GM18951 (cell line): ENCODE measurements around the gene TGFBR3.
"Not testable (repeated sequence)": the region's sequence is repeated elsewhere in the genome, so short reads cannot be mapped to it uniquely, and the experiment has no call there.

Experiments
- POLR2A ChIP-seq: IDR thresholded peaks from 4 replicates; pipeline ENCODE4 v1.6.1; 2011; ENCODE audit warnings: mild to moderate bottlenecking; ENCODE audit not compliant: insufficient read length, insufficient read depth; ENCODE audit errors: extremely low read depth
- in situ Hi-C: fragments of 300-500 bp; cut with MboI; formaldehyde crosslinking; loops from one replicate; pipeline ENCODE4 v1.12.0; 2022; ENCODE audit warnings: low sequenced_read_pairs, mixed read lengths, inconsistent platforms; ENCODE audit not compliant: unreplicated experiment

The TGFBR3 gene

DNA sequence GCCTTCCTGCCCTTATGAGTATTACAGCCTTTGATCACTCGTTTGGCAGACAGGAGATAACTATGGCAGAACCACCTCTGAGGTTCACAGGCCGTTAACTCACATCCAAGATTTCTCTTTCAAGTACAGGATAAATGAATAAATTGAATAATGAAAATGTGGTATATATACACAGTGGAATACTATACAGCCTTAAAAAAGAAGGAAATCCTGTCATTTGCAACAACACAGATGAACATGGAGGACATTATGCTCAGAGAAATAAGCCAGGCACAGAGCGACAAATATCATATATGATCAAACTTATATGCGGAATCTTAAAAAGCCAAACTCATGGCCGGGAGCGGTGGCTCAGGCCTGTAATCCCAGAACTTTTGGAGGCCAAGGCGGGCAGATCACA lies 32.6 kb downstream of the TGFBR3 start:
- TF ChIP-seq POLR2A = no peak
- in situ Hi-C loops = no loop called here

GRCh38 chr1:91852011-91852410 lies 33.9 kb downstream of the TGFBR3 start:
- in situ Hi-C loops = not testable (repeated sequence)

GRCh38 chr1:91851130-91852010 lies 34.6 kb downstream of the TGFBR3 start:
- in situ Hi-C loops = no loop called here
- TF ChIP-seq POLR2A = no peak

DNA sequence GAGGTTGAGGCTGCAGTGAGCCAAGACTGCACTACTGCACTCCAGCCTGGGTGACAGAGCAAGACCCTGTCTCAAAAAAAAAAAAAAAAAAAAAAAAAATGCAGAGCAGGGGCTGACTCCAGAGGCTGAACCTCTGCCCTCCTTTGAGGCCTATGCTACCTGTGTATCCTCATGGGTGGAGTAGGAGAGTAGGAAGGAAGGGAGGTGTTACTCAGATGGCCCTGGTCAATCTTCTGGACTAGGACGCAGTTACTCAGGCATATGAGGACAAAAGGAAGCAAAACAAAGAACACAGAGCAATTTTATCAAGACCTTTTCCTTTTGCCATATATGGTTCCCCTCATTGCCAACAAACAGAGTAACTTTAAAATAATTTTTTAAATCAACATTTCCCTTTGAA lies 35.2 kb downstream of the TGFBR3 start:
- TF ChIP-seq POLR2A = no peak
- in situ Hi-C loops = no loop called here

DNA sequence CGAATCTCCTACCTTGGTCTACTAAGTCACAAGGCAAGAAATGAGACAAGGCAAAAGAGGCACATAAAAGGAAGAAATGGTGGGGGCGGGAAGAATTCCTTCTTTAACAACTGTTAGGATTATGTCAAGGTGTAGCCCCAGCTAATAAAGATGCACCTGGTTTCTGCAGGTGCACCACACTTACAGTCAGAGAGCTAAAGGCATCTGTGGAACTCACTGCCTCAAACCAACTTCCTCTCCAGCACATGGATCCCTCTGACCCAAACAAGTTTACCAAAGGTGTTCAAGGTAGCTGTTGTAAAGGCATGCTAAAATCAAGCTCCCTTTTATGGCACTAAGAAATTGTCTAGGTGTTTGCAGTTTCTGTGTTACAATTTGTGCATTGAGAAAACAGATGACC lies 38.1 kb downstream of the TGFBR3 start:
- no peak for TF ChIP-seq POLR2A
- in situ Hi-C loops = no loop called here

DNA sequence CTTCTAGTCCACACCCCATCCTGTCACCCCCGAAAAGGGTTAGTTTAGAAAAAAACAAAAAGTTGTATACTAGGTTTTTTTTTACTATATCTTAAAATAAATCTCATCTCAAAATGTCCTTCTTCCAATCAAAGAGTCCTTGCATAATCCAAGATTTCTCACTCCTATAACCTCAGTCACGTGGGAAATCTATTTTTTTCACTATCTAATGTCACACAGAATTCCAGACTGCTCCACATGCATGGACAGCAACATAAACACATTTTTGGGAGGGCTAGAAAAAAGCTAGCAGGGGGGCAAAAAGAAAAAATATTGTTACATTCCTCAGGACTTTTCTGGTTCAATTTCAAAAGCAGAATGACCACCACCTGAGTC lies 39.3 kb downstream of the TGFBR3 start:
- no peak for TF ChIP-seq POLR2A
- in situ Hi-C loops = no loop called here

DNA sequence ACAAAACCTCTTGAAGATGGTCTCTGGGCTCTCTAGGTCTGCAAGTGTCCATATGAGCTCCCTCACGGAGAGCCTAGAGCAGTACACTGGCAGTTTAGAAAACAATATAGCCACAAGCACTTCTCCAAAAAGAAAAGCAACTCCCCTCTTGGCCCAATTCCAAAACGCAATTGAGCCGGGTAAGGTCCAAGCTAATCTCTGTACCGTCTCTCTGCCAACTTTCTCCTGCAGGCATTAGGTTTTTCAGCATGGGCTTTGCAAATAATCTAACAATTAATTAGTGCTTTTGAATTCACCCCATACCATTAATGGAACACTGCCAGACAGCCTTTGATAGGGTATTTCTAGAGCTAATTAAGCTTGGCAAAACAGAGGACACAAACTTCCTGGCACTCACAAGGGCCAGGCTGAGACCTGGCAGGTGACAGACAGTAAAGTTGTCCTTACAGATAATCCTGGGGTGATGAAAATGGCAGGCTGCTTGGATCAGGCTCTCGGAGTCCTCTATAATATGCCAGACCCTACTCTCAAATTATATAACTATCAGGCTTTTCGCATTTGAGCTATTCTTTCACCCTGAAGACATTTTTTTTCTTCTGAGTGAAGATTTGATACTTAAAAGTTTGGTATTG lies 39.8 kb downstream of the TGFBR3 start:
- no peak for TF ChIP-seq POLR2A
- in situ Hi-C loops = no loop called here

GRCh38 chr1:91844862-91845528 lies 41.0 kb downstream of the TGFBR3 start:
- in situ Hi-C loops = no loop called here
- TF ChIP-seq POLR2A = no peak

DNA sequence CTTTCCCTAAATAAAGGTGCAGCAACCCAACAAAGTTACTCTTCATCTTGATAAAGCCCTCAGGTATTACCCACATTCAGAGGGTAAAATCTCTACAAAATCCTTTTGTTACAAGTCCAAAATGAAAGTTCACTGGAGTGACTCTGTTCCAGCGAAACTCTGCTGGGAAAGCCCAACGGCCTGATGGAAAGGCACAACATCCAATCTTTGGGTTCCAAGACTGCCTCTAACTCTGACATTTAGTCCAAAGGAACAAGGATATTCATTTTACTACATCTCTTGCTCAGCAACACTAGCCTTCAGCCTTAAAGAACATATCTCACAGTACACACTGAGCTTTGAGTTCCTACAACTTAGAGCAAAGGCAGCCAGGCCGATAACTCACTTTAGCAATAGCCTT lies 42.1 kb downstream of the TGFBR3 start:
- in situ Hi-C loops = no loop called here
- no peak for TF ChIP-seq POLR2A

DNA sequence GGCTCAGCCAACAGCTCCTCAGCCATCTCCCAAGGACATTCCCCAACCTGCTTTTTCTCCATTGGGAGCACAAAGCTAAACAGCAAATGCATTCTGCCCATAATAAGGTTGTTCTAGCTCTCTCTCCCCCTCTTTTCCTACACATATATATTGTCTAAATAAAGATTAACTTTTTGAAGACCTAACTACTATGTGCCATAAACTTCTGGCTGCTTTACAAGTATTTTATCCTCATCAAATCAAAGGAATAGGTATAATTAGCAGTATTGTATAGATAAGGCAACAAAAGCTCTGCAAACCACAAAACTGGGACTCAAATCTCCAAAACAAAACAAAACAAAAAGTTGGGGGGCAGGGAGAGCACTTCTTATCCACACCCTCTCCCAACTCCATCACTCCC lies 43.4 kb downstream of the TGFBR3 start:
- in situ Hi-C loops = no loop called here
- no peak for TF ChIP-seq POLR2A

GRCh38 chr1:91842056-91842455 lies 43.9 kb downstream of the TGFBR3 start:
- in situ Hi-C loops = no loop called here
- no peak for TF ChIP-seq POLR2A

GRCh38 chr1:91840276-91840675 lies 45.7 kb downstream of the TGFBR3 start:
- in situ Hi-C loops = not testable (repeated sequence)

DNA sequence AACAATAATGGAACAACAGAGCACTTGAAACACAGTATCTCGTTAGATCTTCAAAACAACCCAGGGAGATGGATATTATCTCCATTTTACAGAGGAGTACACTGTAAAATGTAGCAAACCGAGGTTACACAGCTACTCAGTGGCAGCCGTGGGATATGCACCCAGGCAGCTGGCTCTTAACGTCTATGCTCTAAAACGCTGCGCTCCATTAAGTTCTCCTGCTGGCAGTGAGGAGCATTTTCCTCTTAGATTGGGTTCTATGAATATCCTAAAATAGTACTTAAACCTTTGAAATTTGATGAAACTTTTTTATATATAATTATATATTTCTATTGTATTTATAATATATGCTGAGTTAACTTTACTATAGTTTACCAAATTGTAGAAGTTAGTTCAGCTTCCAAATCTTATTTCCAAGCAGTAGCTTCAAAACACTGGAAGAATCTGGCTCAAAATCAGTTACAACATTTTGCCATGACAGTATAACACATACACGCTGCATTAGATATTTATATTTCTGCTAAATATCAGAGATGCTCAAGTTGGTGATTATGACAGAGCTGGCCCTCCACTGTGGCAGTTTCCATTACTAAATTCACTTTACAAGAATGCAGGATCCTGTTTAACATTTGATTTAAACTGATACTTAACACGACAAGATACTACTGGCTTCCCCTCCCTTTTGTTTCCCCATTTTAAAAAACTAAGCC lies 49.5 kb downstream of the TGFBR3 start:
- no peak for TF ChIP-seq POLR2A
- in situ Hi-C loops = no loop called here
